ENCODE data around the gene COL4A1.
A peak's percentile ranks its signal among the peaks of the same experiment; 100 is the strongest.

COL4A1 gene

GRCh38 chr13:110156301-110157049 is 150.5 kb downstream of the COL4A1 start:
- no peak for DNase-seq

- no peak for DNase-seq
Observed at GRCh38 chr13:110155072-110155471, 151.9 kb downstream of the COL4A1 start.

DNA sequence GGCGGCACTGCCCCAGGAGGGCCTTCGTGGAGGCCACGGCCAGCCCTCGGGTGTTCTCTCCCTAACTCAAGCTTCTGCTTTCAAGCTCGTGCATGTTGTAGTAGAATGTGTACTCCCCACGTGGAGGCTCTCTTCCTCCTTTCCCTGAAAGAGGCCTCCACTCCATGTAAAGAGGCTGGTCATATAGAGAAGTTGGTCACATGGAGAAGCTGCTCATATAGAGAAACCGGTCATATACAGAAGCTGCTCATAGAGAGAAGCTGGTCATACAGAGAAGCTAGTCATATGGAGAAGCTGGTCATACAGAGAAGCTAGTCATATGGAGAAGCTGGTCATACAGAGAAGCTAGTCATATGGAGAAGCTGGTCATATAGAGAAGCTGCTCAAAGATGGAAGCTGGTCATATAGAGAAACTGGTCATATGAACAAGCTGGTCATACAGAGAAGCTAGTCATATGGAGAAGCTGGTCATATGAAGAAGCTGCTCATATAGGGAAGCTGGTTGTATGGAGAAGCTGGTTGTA is 152.5 kb downstream of the COL4A1 start:
- no peak for DNase-seq

- no peak for DNase-seq
Observed at GRCh38 chr13:110152351-110152750, 154.6 kb downstream of the COL4A1 start.

DNA sequence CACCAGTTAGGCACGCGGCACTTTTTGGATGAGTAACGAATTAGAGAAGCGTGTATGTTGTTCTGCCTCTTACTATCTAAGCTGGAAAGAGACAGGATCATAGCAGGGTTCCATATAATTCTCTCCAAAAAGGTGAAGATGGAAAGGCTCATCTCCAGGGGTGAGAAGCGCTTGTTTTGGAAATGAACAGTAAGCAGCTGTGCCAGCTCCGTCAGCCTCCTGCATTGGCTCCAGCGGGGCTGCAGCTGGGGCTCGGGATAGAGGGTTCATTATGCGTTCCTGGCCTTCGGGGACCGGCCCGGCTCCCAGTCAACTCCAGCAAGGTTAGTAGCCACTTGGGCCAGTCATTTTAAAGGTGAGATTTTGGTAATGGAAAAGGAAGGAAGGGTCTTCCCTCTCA is 155.5 kb downstream of the COL4A1 start:
- no peak for DNase-seq

DNA sequence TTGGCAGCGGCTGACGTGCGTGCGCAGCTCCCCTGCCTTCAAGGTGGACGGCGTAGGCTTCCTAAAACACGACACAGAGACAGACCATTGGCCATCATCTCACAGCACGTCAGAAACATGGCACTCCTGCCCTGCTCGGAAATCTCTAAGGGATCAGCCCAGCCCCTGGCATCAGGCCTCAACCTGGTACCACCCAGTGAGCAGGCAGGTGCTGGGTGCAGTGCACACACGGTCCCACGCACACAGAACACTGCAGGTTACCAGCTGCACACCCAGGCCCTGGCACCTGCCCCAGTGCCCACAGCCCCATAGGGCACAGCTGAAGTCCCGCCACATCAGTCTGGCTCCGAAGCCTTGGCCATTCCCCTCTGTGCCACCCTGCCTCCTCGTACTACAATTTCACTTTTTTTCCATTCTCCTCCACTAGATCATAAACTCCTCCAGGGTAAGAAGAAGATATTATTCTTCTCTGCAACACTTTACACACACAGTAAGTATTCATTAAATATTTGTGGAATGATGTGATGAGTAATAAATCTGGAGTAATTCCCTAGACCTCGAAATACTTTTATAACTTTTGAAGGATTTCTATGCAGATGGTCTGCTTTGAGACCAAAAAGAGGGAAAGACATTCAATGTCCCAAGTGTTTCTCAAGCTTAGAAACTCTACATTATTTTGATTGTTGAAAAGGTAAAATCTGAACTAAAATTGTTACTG is 156.4 kb downstream of the COL4A1 start:
- no peak for DNase-seq

- no peak for DNase-seq
Observed at GRCh38 chr13:110149036-110149435, 157.9 kb downstream of the COL4A1 start.

DNA sequence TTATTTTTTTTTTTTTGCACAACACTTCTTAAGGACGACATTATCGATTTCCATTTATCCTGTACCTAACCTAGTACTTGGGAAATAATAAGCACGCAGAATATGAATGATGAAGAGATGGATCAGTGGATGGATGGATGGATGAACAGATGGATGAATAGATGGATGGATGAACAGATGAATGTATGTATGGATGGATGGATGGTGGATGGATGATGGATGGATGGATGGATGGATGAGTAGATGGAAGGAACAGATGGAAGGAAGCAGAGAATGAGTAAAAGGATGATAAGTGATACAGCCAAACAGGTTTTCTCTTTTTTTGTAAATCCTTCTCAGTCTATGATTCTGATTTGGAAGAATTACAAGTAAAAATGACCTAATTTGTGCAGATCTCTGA is 166.9 kb downstream of the COL4A1 start:
- DNase-seq: no peak

GRCh38 chr13:110138700-110139036 is 168.3 kb downstream of the COL4A1 start:
- no peak for DNase-seq

- peak; percentile 42 for DNase-seq
Observed at GRCh38 chr13:110138010-110138699, 168.8 kb downstream of the COL4A1 start.

DNA sequence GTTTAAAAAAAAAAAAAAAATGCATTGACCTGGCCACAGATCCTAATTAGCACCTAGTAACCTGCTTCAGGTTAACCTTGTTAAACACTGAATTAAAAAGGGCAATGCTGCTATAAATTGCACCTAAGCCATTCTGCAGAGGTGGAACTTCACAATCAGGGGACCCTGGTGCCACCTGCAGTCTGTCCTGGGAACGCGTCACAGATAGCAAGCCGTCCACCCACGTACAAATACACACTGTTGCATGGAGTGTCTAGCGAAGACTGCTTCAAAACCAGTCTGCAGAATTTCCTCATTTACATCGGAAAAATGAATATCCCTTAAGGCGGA is 169.3 kb downstream of the COL4A1 start:
- DNase-seq: peak; percentile 7

GRCh38 chr13:110136660-110137585 is 170.0 kb downstream of the COL4A1 start:
- DNase-seq: no peak

DNA sequence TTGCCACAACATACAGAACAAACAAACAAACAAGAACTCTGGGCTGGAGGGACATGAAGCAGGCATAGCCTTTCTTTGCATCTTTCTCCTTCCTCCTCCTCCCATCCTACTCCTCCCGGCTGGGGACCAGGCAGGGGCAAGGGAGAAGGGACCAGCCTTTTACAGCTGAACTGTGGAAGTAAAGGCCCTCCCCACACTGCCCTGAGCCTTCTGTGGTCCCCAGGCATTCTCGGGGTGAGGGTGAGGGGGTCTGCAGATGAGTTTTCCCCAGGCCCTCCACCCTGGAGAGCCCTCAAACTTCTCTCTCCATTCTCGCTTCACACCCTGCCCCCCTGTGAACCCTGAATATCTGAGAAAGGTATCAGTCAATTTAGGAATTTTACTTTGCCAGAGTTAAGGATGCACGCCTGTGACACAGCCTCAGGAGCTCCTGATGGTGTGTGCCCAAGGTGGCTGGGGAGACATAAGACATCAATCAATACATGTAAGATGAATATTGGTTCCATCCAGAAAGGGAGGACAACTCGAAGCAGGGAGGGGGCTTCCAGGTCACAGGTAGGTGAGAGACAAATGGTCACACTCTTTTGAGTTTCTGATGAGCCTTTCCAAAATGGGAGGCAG is 170.9 kb downstream of the COL4A1 start:
- DNase-seq: no peak

- no peak for DNase-seq
Observed at GRCh38 chr13:110134801-110135200, 172.2 kb downstream of the COL4A1 start.

DNA sequence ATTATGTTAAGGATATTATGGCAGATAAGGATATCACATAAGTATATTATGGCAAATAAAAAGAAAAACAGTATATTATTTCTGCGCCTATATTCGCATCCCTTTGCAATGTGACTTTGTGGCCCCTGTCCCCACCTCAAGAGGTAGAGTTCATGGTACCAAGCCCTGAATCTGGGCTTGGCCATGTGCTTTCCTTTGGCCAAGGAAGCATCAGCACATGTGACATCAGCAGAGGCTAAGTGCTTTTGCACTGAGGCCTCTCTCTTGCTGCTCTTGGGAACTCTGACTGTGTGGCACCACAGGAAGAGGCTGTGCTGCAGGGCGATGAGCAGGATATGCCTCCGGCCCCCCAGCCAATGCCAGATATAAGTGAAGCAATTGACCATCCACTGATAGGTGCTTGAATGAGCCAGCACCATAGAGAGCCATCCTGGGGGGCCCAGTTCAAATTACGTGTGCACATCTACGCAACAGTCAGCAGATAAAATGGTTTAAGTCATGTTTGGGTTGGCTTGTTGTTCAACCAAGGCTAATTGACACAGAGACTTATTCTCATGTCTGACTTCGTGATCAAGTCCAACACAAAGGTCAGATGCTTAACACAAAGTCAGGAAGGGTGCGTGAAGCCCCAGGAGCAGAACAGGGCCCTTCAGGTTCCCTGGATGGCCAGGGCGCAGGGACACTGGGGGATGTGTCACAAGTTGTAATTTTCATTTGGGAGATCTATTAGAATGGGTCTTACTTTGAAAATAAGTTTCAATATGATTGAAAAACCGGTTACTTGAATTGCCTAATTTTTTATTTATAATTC is 173.3 kb downstream of the COL4A1 start:
- no peak for DNase-seq

DNA sequence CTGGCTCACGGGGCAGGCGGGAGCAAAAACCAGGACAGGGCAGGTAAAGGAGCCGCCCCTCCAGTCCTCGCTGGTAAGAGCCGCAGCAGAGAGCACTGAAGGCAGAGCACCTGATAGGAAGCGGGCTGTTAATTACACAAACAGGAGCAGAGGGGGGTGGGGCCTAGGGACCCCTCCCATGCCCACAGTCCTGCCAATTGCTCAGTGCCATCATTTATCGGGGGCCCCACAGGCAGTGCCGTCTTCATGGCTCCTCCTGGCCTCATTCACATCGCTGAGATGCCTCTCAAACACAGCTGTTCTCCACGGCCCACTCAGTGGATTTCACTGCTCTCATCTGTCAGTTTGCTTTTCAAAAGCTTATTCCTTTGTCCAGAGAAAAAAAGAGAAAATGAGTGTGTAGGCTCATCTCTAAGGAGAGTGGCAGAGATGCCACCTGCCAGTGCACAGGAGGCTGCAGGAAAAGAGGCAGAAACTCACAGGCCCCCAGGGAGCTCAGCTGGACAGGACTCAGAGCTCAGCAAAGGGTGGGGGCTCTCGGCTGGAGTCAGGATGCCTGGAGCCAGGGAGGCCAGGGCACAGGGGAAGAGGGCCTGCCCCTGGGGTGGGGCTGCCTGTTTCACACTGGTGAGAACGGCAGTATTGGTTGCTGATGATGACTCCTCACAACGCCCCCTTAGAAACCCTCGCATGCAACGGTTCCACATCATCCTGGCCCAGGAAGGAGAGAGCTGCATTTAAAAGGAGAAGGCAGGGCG is 174.6 kb downstream of the COL4A1 start:
- DNase-seq: no peak

DNA sequence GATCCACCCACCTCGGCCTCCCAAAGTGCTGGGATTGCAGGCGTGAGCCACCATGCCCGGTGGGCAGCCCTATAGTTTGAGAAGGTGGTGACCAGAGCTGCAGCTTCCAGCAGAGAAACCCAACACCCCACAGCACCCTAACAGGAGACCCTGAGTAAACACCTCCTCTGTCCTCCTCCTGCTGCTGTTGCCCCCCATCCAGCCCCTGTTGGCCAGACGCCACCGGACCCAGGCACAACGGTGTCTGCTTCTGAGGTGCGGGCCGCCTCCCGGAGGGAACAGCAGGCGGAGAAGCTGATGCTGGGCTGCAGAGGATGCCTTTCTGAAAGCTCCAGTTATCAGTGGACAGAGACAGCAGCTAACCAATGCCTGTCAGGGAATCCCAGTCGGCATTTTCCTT is 175.5 kb downstream of the COL4A1 start:
- DNase-seq: no peak

- DNase-seq: no peak
Observed at GRCh38 chr13:110130431-110130830, 176.5 kb downstream of the COL4A1 start.

DNA sequence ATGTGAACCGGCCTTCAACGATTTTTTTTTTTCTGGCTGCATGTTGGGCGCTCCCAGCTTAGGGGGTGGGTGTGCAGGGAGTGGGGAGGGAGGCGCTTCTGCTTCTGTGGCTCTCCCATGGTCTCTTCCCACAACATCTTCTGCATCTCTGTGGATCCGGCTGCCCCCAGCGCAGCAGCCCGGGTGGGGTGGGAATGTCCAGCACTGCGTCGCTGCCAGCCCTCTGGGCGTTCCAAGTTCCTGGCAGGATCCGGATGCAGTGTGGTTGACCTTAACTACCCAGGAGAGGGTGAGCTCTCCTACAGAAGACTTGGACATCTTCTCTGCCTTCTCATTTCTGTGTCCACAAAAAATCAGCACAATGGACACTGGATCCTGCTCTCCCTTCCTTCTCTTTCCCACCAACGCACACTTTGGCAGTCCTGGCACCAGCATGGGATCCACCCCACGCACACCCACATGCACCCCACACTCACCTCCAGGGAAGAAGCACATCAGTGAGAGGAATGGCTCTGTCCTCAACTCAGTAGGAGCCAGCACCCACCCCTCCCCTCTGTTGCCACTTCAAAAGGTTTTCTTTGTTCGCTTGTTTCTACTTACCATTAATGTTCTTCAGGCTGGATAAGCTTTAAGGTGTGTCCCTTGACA is 177.3 kb downstream of the COL4A1 start:
- no peak for DNase-seq

- DNase-seq: no peak
Observed at GRCh38 chr13:110129076-110129475, 177.9 kb downstream of the COL4A1 start.
